ENCODE results near the gene TRIM65.
A peak's percentile ranks its signal among the peaks of the same experiment; 100 is the strongest.
"Not testable (repeated sequence)": the region's sequence is repeated elsewhere in the genome, so short reads cannot be mapped to it uniquely, and the experiment has no call there.

Gene TRIM65

DNA sequence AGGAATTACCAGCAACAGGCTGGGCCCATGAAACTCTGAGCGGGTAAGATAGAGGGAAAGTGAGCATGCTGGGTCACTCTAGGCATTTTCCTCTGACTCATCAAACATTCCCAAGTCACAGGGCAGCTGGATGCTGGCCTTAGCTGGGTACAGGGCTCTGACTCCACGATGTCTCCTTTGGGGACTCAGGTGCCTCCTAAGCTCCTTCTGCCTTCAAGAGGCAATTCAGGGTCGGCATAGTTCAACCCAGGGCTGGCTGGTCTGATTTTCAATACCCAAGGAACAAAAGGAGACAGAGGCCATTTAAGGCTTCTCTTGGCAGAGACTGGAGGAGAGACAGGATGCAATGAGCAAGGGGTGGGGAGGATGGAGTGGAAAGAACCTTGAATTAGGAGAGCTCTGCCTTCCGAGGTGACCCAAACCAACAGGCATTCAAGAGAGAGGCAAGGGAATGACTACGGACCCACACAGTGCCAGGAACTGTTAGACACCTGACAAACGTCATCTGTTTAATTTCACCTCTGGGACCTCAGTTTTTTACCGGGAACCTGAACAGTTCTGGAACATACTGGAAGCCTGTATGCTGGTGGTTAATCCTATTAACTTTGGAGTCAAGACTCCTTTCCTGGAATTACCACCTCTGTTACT lies 42.5 kb downstream of the TRIM65 start:
- peak overlapping the region; percentile 87 for H3K4me2 ChIP-seq (ENCODE audit: low read length)
- peaks cover 7% of the 10 kb centered on the region for H3K36me3 ChIP-seq (ENCODE audit: insufficient read depth, low read length)
- H3K27me3 ChIP-seq (ENCODE audit: control insufficient read depth, insufficient read depth, low read length) = no peaks in the 10 kb centered on the region
- H3K9me3 ChIP-seq (replicated peaks; ENCODE audit: low read length) = no peaks in the 10 kb centered on the region
- H3K9ac ChIP-seq (ENCODE audit: low read depth, low read length) = peak overlapping the region; percentile 75
- peak overlapping the region; percentile 71 for H3K4me3 ChIP-seq (ENCODE audit: low read length)
- H3K4me1 ChIP-seq (ENCODE audit: control insufficient read depth, insufficient read depth, low read length) = peaks cover 48% of the 10 kb centered on the region

DNA sequence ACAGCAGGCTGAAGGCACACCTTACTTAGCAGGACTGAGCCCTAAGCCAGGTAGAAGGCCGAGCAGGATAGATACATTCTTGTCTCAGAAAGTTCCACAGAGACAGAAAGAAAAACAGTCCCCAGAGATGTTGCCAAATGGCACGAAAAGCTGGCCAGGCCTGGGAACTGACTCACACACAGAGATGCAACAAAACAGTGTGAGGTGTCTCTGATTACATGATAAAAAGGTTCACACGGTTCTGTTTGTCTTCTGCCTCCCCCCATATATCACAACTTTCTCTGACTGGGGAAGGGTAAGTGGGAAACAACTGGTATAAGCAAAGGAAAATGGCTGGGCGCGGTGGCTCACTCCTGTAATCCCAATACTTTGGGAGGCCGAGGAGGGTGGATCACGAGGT lies 43.3 kb downstream of the TRIM65 start:
- Histone ChIP-seq H3K27me3 (ENCODE audit: control insufficient read depth, insufficient read depth, low read length) (no peaks in the 10 kb centered on the region), H3K4me1 (ENCODE audit: control insufficient read depth, insufficient read depth, low read length) (peaks cover 53% of the 10 kb centered on the region), H3K4me2 (ENCODE audit: low read length) (peak overlapping the region; percentile 71), H3K36me3 (ENCODE audit: insufficient read depth, low read length) (peaks cover 15% of the 10 kb centered on the region), H3K9me3 (replicated peaks; ENCODE audit: low read length) (no peaks in the 10 kb centered on the region), H3K4me3 (ENCODE audit: low read length) (no peak overlapping the region), H3K9ac (ENCODE audit: low read depth, low read length) (peak overlapping the region; percentile 47)

DNA sequence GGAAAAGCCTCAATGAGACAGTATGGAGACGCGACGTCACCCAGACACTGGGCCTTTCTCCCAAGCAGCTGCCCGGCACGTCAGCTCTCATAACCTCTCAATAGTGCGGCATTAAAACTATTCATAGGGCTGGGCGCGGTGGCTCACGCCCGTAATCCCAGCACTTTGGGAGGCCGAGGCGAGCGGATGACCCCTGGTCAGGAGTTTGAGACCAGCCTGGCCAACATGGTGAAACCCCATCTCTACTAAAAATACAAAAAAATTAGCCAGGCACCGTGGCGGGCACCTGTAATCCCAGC lies 45.1 kb downstream of the TRIM65 start:
- not testable (repeated sequence) for H3K27me3 ChIP-seq (ENCODE audit: control insufficient read depth, insufficient read depth, low read length); H3K9me3 ChIP-seq (replicated peaks; ENCODE audit: low read length); H3K4me3 ChIP-seq (ENCODE audit: low read length)
- Histone ChIP-seq H3K36me3 (ENCODE audit: insufficient read depth, low read length) (peaks cover 33% of the 10 kb centered on the region), H3K4me1 (ENCODE audit: control insufficient read depth, insufficient read depth, low read length) (peaks cover 53% of the 10 kb centered on the region), H3K9ac (ENCODE audit: low read depth, low read length) (peak overlapping the region; percentile 25), H3K4me2 (ENCODE audit: low read length) (peak overlapping the region; percentile 17)

DNA sequence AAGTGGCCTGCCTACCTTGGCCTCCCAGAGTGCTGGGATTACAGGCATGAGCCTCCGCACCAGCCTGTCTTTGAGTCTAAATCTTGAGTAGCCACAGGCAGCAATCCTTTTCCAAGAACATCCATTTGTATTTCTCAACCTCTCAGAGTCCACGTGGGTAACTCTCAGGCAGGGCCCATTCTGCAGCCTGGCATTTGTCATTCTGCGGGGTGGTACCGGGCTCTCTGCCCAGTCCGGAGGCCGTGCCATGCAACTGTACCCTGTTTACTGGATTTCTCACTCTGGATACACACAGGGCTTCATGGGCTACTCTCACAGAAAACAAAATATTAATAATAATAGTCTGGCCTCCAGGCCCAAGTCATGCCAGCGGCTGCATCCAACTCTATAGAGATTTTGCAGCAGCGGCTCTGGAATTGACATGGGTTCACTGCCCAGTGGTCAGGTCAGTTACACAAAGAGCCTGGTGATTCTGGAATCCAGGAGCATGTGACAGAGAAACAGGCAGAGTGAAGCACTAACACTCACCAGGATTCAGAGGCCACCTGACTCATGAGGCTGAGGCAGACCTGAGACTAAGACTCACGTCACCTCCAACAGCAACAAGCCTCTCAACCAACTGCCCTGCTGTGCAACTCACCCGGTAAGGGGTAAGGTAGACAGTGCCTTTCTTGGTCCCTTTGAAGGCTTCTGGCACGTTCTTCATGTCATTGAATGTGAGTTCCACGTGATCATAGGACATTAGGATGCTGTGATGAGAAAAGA lies 45.6 kb downstream of the TRIM65 start:
- Histone ChIP-seq H3K36me3 (ENCODE audit: insufficient read depth, low read length) (peaks cover 36% of the 10 kb centered on the region), H3K9me3 (replicated peaks; ENCODE audit: low read length) (no peaks in the 10 kb centered on the region), H3K4me2 (ENCODE audit: low read length) (peak overlapping the region; percentile 17), H3K4me1 (ENCODE audit: control insufficient read depth, insufficient read depth, low read length) (peaks cover 49% of the 10 kb centered on the region), H3K9ac (ENCODE audit: low read depth, low read length) (peak overlapping the region; percentile 25), H3K4me3 (ENCODE audit: low read length) (no peak overlapping the region), H3K27me3 (ENCODE audit: control insufficient read depth, insufficient read depth, low read length) (no peaks in the 10 kb centered on the region)

DNA sequence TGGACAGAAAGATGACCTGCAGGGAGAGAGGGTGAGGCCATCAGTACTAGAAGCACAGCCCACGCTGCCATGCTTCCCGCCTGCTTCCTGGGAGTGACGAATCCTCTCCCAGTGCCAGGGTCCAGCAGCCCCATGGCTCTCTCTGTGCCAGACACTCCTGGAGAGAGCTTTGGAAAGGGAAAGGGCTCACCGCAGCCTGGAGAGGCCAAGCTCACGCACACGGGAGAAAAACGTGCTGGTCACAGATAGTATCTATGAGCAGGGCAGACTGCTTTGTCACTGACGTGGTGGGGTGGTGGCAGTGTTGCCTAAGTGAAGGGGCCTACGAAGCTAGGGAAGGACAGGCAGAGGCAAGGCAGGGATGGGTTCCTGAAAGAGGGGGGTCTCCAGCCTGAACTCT lies 47.0 kb downstream of the TRIM65 start:
- H3K4me1 ChIP-seq (ENCODE audit: control insufficient read depth, insufficient read depth, low read length) = peaks cover 61% of the 10 kb centered on the region
- H3K4me3 ChIP-seq (ENCODE audit: low read length) = no peak overlapping the region
- no peak overlapping the region for H3K4me2 ChIP-seq (ENCODE audit: low read length)

DNA sequence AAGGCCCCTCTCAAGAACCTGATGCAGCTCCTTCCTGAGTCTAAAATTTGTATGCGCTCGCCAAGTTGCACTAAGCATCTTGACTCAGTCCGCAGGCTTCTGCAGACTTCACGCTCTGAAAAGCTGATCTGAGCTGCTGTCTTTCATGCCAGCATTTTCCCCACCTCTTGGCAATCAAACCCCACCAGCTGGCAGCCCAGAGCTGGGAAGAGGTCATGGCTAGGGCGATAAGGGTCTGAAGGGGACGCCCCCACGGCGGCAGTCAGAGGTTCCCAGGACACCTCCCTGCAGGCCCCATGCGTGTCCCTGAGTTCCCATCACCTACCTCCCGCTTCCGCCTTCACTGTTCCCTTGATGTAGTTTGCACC lies 47.5 kb downstream of the TRIM65 start:
- Histone ChIP-seq H3K27me3 (ENCODE audit: control insufficient read depth, insufficient read depth, low read length) (no peaks in the 10 kb centered on the region), H3K4me1 (ENCODE audit: control insufficient read depth, insufficient read depth, low read length) (peaks cover 57% of the 10 kb centered on the region), H3K4me3 (ENCODE audit: low read length) (no peak overlapping the region), H3K4me2 (ENCODE audit: low read length) (no peak overlapping the region), H3K36me3 (ENCODE audit: insufficient read depth, low read length) (peaks cover 39% of the 10 kb centered on the region), H3K9me3 (replicated peaks; ENCODE audit: low read length) (no peaks in the 10 kb centered on the region), H3K9ac (ENCODE audit: low read depth, low read length) (no peak overlapping the region)

More for the DNA sequence above, 47.0 kb downstream of the TRIM65 start:
- no peaks in the 10 kb centered on the region for H3K9me3 ChIP-seq (replicated peaks; ENCODE audit: low read length)
- no peaks in the 10 kb centered on the region for H3K27me3 ChIP-seq (ENCODE audit: control insufficient read depth, insufficient read depth, low read length)
- H3K36me3 ChIP-seq (ENCODE audit: insufficient read depth, low read length) = peaks cover 39% of the 10 kb centered on the region
- no peak overlapping the region for H3K9ac ChIP-seq (ENCODE audit: low read depth, low read length)

DNA sequence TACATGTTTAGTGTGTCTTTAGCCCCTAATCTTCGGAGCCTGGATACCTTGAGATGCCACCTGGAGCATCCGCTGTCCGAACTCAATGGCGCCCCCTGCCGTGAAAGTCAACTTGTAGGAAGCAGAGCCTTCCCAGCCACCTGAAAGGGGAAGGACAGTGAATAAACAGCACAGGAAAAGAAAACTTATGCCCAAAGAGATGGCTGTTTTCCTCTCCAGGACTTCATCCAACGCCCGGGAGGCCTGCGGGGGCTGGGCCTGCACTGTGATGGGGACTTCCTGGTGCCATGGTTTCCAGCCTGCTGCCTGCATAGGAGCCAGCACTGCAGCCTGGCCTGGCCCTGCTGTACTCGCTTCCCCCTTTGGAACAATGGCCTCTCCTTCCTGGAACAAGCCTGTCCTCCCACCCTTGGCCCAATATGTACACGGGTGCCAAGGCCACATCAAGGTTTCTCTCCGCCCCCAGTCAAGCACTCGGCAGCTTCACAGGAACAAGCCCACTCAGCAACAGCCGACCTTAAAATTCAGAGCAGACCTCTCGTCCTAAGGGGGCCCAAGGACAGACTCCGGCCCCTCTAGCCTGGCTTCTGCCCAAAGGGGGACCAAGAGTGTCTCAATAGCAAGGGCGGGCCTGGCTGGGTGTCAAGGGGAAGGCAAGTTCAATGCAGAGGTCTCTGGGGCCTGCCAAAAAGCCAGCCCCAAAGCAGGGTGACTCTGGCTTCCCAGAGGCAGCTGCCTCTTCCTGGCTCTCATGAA lies 48.0 kb downstream of the TRIM65 start:
- peaks cover 39% of the 10 kb centered on the region for H3K36me3 ChIP-seq (ENCODE audit: insufficient read depth, low read length)
- no peaks in the 10 kb centered on the region for H3K9me3 ChIP-seq (replicated peaks; ENCODE audit: low read length)
- peaks cover 52% of the 10 kb centered on the region for H3K4me1 ChIP-seq (ENCODE audit: control insufficient read depth, insufficient read depth, low read length)
- no peak overlapping the region for H3K4me3 ChIP-seq (ENCODE audit: low read length)
- H3K9ac ChIP-seq (ENCODE audit: low read depth, low read length) = no peak overlapping the region
- H3K4me2 ChIP-seq (ENCODE audit: low read length) = no peak overlapping the region
- no peaks in the 10 kb centered on the region for H3K27me3 ChIP-seq (ENCODE audit: control insufficient read depth, insufficient read depth, low read length)

DNA sequence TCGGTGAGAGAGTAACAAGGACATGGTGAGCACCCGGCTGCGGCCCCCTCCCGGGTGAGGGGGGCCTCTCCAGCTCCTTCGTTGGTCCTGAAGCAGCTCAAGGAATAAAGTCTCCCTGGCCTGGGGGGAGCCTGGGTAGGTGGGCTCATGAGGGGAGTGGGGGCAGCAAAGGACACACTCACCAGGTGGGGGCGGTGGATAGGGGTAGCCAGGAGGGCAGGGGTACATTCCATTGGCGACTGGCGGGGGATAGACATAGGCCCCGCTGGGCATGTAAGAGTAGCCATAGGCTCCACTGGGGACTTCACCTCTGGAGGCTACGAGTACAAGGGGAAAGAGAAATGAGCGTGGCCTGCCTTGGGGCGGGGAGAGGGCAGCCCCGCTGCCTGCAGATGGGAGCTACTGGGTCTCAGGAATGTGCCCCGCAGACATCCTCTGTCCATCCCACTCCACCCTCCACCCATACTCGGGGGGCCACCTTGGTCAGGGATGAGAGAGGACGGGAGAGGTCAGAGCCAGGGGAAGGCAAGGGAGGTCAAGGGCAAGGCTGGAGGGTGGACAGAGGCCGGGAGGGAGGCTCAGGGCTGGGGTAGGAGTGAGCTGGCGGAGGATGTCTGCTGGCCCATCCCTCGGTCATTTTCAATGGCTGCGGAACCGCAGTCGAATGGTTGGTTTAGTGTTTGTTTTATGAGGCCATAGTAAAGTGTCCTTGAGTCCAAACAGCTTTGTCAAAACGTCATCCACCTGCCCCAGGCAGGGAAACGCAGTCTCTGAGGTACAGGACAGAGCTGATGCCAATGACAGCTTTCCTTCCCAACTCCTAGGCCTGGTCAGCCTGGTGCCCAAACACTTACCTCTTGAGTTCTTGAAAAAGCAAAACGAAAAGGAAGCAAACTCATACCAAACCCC lies 48.9 kb downstream of the TRIM65 start:
- H3K27me3 ChIP-seq (ENCODE audit: control insufficient read depth, insufficient read depth, low read length) = no peaks in the 10 kb centered on the region
- no peaks in the 10 kb centered on the region for H3K9me3 ChIP-seq (replicated peaks; ENCODE audit: low read length)
- H3K9ac ChIP-seq (ENCODE audit: low read depth, low read length) = no peak overlapping the region
- no peak overlapping the region for H3K4me3 ChIP-seq (ENCODE audit: low read length)
- peaks cover 44% of the 10 kb centered on the region for H3K4me1 ChIP-seq (ENCODE audit: control insufficient read depth, insufficient read depth, low read length)
- peaks cover 39% of the 10 kb centered on the region for H3K36me3 ChIP-seq (ENCODE audit: insufficient read depth, low read length)
- no peak overlapping the region for H3K4me2 ChIP-seq (ENCODE audit: low read length)

DNA sequence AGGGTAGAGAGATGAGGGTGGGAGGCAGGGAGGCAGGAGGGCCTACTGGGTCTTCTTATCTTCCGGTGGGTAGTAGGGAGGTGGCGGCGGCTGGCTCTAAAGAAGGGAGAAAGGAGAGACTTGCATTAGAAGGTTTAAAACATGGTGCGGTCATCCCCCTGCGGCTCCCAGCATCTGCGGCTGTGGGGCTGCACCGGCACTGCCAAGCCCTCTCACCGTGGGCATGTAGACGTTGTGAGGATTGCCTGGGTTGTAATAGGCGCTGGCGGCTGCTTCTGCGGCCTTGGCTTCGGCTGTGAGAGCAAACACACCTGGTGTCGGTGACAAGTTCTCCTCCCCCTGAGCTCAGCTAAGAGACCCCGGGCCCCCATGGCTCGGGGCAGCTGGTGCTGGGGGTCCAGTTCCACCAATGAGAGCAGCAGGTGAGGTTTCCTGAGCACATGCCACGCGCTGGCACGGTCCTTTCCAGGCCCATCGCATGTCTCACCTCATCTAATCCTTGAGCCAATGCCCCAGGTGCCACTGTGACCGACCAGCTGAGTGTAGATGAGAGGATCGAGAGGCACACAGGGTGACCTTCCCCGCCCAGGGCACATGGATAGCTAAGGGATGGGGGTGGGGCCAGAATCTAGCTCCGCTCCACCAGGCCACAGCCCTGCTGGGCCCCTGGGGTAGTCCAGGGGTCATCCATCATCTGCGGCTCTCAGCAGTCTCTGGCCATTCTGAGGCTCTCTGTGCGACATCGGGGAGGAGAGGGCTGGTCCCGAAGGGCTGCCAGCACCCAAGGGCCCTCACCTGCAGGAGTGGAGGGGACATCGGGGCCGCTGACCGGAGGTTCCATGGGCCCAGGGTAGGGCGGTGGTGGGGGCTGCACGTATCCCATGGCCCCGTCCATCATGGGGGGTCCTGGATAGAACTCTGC lies 49.8 kb downstream of the TRIM65 start:
- Histone ChIP-seq H3K27me3 (ENCODE audit: control insufficient read depth, insufficient read depth, low read length) (no peaks in the 10 kb centered on the region), H3K4me1 (ENCODE audit: control insufficient read depth, insufficient read depth, low read length) (peaks cover 42% of the 10 kb centered on the region), H3K9ac (ENCODE audit: low read depth, low read length) (no peak overlapping the region), H3K4me3 (ENCODE audit: low read length) (no peak overlapping the region), H3K36me3 (ENCODE audit: insufficient read depth, low read length) (peaks cover 39% of the 10 kb centered on the region), H3K9me3 (replicated peaks; ENCODE audit: low read length) (no peaks in the 10 kb centered on the region), H3K4me2 (ENCODE audit: low read length) (no peak overlapping the region)

DNA sequence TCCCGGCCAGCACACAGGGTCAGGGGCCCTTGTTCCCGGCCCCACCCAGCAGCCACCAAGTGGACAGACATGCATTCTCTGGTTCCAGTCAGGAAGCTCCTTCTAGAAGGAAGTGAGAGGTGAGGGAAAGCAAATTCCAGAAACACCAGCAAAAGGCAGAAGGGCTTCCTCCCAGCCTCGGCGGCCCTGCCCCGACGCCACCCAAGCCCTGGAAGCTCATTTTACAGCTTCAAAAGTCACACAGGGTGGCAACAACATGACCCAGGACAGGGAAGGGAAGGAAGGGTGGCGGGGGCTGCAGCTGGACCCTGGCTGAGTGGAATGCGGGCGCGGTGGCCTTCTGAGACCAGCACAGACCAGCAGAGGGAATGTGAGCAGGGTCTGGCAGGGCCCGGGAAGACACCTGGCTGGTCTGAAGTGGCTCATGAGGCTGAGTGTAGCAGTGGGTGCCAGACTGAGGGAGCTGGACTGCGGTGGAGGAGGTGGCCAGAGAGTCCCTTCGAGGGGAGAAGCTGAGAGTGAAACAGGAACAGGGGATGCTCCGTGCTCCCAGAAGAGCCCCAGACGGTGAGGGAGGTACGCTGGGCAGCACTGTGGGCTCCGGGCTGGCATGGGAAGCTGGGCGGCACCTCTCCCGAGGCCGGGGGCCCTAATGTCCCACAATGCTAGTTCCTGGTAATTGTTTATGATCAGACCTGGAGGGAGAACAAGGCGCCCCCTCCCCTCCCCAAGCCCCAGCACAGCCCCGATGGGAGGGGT lies 50.6 kb downstream of the TRIM65 start:
- H3K4me2 ChIP-seq (ENCODE audit: low read length) = no peak overlapping the region
- H3K27me3 ChIP-seq (ENCODE audit: control insufficient read depth, insufficient read depth, low read length) = no peaks in the 10 kb centered on the region
- no peak overlapping the region for H3K9ac ChIP-seq (ENCODE audit: low read depth, low read length)
- H3K4me1 ChIP-seq (ENCODE audit: control insufficient read depth, insufficient read depth, low read length) = peaks cover 35% of the 10 kb centered on the region
- no peak overlapping the region for H3K4me3 ChIP-seq (ENCODE audit: low read length)
- peaks cover 39% of the 10 kb centered on the region for H3K36me3 ChIP-seq (ENCODE audit: insufficient read depth, low read length)
- no peaks in the 10 kb centered on the region for H3K9me3 ChIP-seq (replicated peaks; ENCODE audit: low read length)
